ENCODE measurements around the gene CDC42BPB.

The CDC42BPB gene

GRCh38 chr14:102983496-102983895 lies 73.9 kb downstream of the CDC42BPB start:
- no peak for DNase-seq

GRCh38 chr14:102982852-102983470 lies 74.4 kb downstream of the CDC42BPB start:
- no peak for DNase-seq

GRCh38 chr14:102980409-102980810 lies 76.9 kb downstream of the CDC42BPB start:
- DNase-seq: no peak

GRCh38 chr14:102979406-102979805 lies 77.9 kb downstream of the CDC42BPB start:
- no peak for DNase-seq

- DNase-seq: no peak
Observed at GRCh38 chr14:102977475-102977874, 79.9 kb downstream of the CDC42BPB start.

- DNase-seq: no peak
Observed at GRCh38 chr14:102975662-102976061, 81.7 kb downstream of the CDC42BPB start.

GRCh38 chr14:102973706-102974285 lies 83.6 kb downstream of the CDC42BPB start:
- DNase-seq: no peak

GRCh38 chr14:102971836-102972606 lies 85.3 kb downstream of the CDC42BPB start:
- DNase-seq: no peak

GRCh38 chr14:102971314-102971713 lies 86.0 kb downstream of the CDC42BPB start:
- no peak for DNase-seq

GRCh38 chr14:102970496-102970895 lies 86.9 kb downstream of the CDC42BPB start:
- DNase-seq: no peak

- DNase-seq: no peak
Observed at GRCh38 chr14:102969901-102970300, 87.4 kb downstream of the CDC42BPB start.

GRCh38 chr14:102969060-102969791 lies 88.1 kb downstream of the CDC42BPB start:
- DNase-seq: no peak

- DNase-seq: no peak
Observed at GRCh38 chr14:102968306-102968705, 89.0 kb downstream of the CDC42BPB start.

GRCh38 chr14:102967506-102967795 lies 89.9 kb downstream of the CDC42BPB start:
- no peak for DNase-seq

- no peak for DNase-seq
Observed at GRCh38 chr14:102966681-102967505, 90.5 kb downstream of the CDC42BPB start.

- no peak for DNase-seq
Observed at GRCh38 chr14:102965971-102966655, 91.2 kb downstream of the CDC42BPB start.

- no peak for DNase-seq
Observed at GRCh38 chr14:102965282-102965681, 92.1 kb downstream of the CDC42BPB start.

GRCh38 chr14:102964152-102964730 lies 93.1 kb downstream of the CDC42BPB start:
- no peak for DNase-seq

- no peak for DNase-seq
Observed at GRCh38 chr14:102962111-102962627, 95.2 kb downstream of the CDC42BPB start.

GRCh38 chr14:102958461-102958860 lies 98.9 kb downstream of the CDC42BPB start:
- DNase-seq: no peak

GRCh38 chr14:102957222-102957621 lies 100.1 kb downstream of the CDC42BPB start:
- no peak for DNase-seq
